ENCODE results near the gene MAP7. TPM values are rescaled to one million over a fixed set of nuclear protein-coding genes. Genes with fewer than 3 reads are reported as not detected.
"Not testable (repeated sequence)": the region's sequence is repeated elsewhere in the genome, so short reads cannot be mapped to it uniquely, and the experiment has no call there.

The MAP7 gene
- total RNA-seq, 1 donor from 2014 or later = 101 TPM

DNA sequence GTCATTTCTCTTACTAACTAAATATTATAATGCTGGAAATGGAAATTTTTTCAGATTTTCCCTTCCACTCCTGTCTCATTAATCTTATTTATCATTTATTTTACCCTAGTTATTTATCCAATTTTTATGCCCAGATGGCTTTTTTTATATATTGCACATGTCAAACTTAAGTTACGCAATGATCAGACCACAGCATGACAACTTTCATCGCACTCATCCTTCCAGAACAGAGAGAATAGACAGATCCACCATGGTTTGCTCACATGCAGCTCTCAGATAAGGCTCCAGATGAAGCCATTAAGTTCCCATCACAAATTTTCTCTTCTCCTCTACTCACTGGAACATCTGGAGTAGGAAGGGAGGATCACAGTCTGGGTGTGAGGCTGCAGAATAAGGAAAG lies 48.7 kb downstream of the MAP7 start:
- TF ChIP-seq, protein P1, sequence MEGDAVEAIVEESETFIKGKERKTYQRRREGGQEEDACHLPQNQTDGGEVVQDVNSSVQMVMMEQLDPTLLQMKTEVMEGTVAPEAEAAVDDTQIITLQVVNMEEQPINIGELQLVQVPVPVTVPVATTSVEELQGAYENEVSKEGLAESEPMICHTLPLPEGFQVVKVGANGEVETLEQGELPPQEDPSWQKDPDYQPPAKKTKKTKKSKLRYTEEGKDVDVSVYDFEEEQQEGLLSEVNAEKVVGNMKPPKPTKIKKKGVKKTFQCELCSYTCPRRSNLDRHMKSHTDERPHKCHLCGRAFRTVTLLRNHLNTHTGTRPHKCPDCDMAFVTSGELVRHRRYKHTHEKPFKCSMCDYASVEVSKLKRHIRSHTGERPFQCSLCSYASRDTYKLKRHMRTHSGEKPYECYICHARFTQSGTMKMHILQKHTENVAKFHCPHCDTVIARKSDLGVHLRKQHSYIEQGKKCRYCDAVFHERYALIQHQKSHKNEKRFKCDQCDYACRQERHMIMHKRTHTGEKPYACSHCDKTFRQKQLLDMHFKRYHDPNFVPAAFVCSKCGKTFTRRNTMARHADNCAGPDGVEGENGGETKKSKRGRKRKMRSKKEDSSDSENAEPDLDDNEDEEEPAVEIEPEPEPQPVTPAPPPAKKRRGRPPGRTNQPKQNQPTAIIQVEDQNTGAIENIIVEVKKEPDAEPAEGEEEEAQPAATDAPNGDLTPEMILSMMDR (IDR thresholded peaks at IDR 0.05; ENCODE audit: unreplicated experiment) = no peak
- Mint-ChIP-seq H3K9me3 (ENCODE audit: low read depth) (no peaks in the 10 kb centered on the region), H3K27me3 (no peaks in the 10 kb centered on the region), H3K4me3 (ENCODE audit: low read depth) (no peak overlapping the region), H3K27ac (no peak overlapping the region), H3K36me3 (ENCODE audit: insufficient read depth) (peaks cover 3% of the 10 kb centered on the region), H3K4me1 (ENCODE audit: low read depth) (peaks cover 15% of the 10 kb centered on the region)
- no peak for DNase-seq (ENCODE audit: low spot score, unreplicated experiment)

DNA sequence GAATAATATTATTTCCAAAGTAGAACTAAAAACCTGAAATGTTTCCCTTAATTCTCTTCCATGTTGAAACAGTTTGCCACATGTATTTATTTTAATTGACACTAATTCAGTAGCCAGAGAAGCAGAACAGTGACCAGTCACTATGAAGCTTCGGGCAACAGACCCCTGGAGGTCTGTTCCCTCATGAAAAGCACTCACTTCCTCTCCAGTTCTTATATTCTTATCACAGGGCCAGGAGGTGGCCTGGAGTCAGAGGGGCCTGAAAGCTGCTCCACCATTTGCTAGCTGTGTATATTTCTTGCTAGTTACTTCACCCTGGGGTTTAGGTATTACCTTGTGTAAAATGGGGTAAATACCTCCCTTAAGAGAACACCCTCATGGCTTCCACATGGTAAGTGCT lies 49.1 kb downstream of the MAP7 start:
- no peaks in the 10 kb centered on the region for H3K9me3 Mint-ChIP-seq (ENCODE audit: low read depth)
- H3K27ac Mint-ChIP-seq = peak overlapping the region; percentile 77
- H3K4me3 Mint-ChIP-seq (ENCODE audit: low read depth) = no peak overlapping the region
- DNase-seq (ENCODE audit: low spot score, unreplicated experiment) = no peak
- no peaks in the 10 kb centered on the region for H3K27me3 Mint-ChIP-seq
- peaks cover 14% of the 10 kb centered on the region for H3K4me1 Mint-ChIP-seq (ENCODE audit: low read depth)
- TF ChIP-seq, protein P1 (IDR thresholded peaks at IDR 0.05; ENCODE audit: unreplicated experiment) = no peak
- peaks cover 3% of the 10 kb centered on the region for H3K36me3 Mint-ChIP-seq (ENCODE audit: insufficient read depth)

GRCh38 chr6:136500414-136500813 lies 49.8 kb downstream of the MAP7 start:
- no peak for DNase-seq (ENCODE audit: low spot score, unreplicated experiment)
- TF ChIP-seq, protein P1 (IDR thresholded peaks at IDR 0.05; ENCODE audit: unreplicated experiment) = no peak
- H3K9me3 Mint-ChIP-seq (ENCODE audit: low read depth) = no peaks in the 10 kb centered on the region
- peaks cover 13% of the 10 kb centered on the region for H3K4me1 Mint-ChIP-seq (ENCODE audit: low read depth)
- peaks cover 3% of the 10 kb centered on the region for H3K36me3 Mint-ChIP-seq (ENCODE audit: insufficient read depth)
- no peak overlapping the region for H3K27ac Mint-ChIP-seq
- no peaks in the 10 kb centered on the region for H3K27me3 Mint-ChIP-seq
- no peak overlapping the region for H3K4me3 Mint-ChIP-seq (ENCODE audit: low read depth)

GRCh38 chr6:136499370-136499769 lies 50.9 kb downstream of the MAP7 start:
- Mint-ChIP-seq H3K27me3 (no peaks in the 10 kb centered on the region), H3K4me1 (ENCODE audit: low read depth) (peaks cover 22% of the 10 kb centered on the region), H3K36me3 (ENCODE audit: insufficient read depth) (peaks cover 3% of the 10 kb centered on the region), H3K9me3 (ENCODE audit: low read depth) (no peaks in the 10 kb centered on the region), H3K27ac (peak overlapping the region; percentile 52), H3K4me3 (ENCODE audit: low read depth) (no peak overlapping the region)
- TF ChIP-seq, protein P1 (IDR thresholded peaks at IDR 0.05; ENCODE audit: unreplicated experiment) = no peak
- DNase-seq (ENCODE audit: low spot score, unreplicated experiment) = no peak

DNA sequence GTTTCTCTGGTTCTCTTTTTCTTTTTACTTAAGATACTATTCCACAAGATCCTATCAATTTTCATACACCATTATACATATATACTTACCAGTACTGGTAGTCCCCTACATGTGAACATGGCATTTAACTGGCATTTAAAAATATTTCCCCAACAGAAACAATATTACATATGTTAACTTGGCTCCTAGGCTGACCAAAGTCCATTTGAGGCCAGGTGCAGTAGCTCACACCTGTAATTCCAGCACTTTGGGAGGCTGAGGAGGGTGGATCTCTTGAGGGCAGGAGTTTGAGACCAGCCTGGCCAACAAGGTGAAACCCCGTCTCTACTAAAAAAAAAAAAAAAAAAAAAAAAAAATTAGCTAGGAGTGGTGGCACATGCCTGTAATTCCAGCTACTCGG lies 53.8 kb downstream of the MAP7 start:
- not testable (repeated sequence) for H3K9me3 Mint-ChIP-seq (ENCODE audit: low read depth); H3K4me3 Mint-ChIP-seq (ENCODE audit: low read depth); DNase-seq (ENCODE audit: low spot score, unreplicated experiment); H3K27ac Mint-ChIP-seq; H3K27me3 Mint-ChIP-seq; H3K36me3 Mint-ChIP-seq (ENCODE audit: insufficient read depth)
- H3K4me1 Mint-ChIP-seq (ENCODE audit: low read depth) = peaks cover 29% of the 10 kb centered on the region

DNA sequence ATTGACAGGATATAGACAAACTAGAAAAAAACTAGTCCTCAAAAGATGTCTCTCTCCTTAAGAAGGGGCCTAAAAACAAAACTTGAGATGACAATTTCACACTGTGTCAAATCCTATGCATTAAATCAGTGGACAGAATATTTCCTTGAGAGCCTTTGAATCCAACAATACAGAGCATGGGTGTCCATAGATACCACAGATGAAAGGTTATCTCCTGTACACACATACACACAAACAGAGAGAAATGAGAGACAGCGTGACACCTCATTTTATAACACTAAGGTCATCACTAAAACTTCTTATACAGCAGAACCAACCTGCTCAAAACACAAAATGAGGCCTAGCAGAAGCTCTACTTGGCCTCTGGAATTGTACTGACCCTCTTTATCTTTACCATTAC lies 55.5 kb downstream of the MAP7 start:
- H3K4me1 Mint-ChIP-seq (ENCODE audit: low read depth) = peaks cover 30% of the 10 kb centered on the region
- H3K27ac Mint-ChIP-seq = no peak overlapping the region
- no peaks in the 10 kb centered on the region for H3K9me3 Mint-ChIP-seq (ENCODE audit: low read depth)

More for the DNA sequence above, 55.5 kb downstream of the MAP7 start:
- Mint-ChIP-seq H3K4me3 (ENCODE audit: low read depth) (no peak overlapping the region), H3K27me3 (no peaks in the 10 kb centered on the region), H3K36me3 (ENCODE audit: insufficient read depth) (peaks cover 5% of the 10 kb centered on the region)
- no peak for DNase-seq (ENCODE audit: low spot score, unreplicated experiment)
- TF ChIP-seq, protein P1 (IDR thresholded peaks at IDR 0.05; ENCODE audit: unreplicated experiment) = no peak
